AML-193 (cell line): Measurements from ENCODE around the gene CAMKK1.

ENCODE experiments used
- DNase-seq, 2 experiments: peaks; one replicate each; lab custom pipeline; 2025; lab: John Stamatoyannopoulos, UW

CAMKK1 gene

GRCh38 chr17:3918372-3919122 lies 25.7 kb upstream of the CAMKK1 start:
- no peak for DNase-seq

DNA sequence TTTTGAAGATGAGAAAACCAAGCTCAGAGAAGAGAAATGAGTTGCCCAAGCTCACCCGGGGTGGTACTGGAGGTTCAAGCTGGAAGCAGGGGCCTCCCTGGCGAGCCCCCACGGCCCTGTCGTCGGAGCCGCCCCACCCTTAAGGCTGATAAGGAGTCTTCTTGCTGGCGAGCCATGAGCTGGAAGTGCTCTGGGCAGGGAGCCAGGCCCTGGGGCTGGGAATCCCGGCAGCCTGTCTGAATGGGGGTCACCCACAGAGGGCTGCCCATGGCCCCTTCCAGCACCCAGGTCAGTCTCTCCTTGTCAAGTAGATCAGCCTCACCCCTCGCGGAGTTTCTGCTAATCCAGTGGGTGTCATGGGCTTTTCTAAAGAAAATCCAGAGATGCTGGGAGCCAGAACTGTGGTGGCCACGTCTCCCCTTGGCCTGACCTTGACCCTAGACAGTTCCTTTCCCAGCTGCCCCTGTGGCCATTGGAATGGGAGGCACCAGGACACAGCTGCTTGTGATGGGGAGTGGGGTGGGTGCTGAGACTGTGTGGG lies 24.6 kb upstream of the CAMKK1 start:
- DNase-seq: no peak

DNA sequence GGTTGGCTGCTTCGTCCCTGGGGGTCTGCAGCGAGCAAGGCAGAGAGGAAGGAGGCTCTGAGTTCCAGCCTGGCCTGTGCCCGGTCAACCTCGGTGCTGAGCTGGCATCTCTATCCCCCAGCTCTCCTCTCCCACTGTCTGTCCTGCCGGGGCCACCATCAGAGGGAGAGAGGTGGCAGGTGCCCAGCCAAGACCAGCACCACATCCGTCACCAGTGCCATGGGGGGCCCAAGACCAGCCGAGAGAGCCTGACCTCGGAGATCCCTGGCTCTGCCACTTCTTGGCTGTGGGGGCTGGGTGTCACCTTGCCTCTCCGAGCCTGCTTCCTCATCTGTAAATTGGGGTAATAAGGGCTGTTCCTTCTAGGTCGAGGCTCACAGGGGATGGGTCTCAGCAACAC lies 24.0 kb upstream of the CAMKK1 start:
- DNase-seq: no peak

- peak; percentile 58 to 74 for DNase-seq
Measured at GRCh38 chr17:3915995-3916696, 23.3 kb upstream of the CAMKK1 start, which contains the start of gene P2RX1. Gene P2RX1 (minus strand): TSS chr17:3916465. CDS start chr17:3916225, 240 bp downstream.

DNA sequence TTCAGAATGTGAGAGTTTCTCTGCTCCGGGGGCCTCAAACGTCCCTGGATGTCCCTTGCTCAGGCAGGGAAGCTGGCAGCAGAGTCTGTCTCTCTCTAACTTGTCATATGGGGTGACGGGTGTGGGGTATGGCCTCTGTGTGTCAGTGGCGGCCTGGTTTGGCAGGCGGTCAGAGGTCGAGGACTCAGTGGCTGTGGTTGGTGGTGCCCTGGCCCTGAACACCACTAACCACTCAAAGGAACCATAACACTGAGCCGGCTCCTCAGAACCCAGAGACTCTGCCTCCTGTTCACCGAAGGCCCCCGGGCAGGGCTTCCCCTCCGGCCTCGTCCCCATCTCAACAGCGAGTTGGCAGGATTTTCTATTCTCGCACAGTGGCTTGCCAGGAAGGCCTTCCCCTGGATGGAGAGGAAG lies 22.7 kb upstream of the CAMKK1 start:
- peak in 1 of 2 experiments; percentile 14 for DNase-seq

- DNase-seq: no peak
Measured at GRCh38 chr17:3914312-3914670, 21.4 kb upstream of the CAMKK1 start.

- DNase-seq: peak; percentile 36 to 51
Measured at GRCh38 chr17:3913531-3914311, 20.9 kb upstream of the CAMKK1 start.

DNA sequence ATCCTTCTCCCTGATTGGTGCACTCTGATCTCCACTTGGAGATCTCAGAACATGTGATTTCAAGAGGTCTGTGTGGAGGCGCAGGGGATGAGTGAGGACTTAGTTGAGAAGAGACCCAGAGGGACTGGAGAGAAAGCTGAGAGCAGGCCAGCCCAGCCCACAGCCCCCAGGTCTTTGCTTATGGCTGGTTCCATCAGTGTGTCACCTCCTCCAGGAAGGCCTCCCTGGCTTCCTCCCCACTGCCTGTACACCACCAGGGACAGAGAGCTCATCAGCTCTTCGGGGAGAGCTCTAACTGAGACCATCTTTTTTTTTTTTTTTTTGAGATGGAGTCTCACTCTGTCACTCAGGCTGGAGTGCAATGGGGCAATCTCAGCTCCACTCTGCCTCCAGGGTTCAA lies 20.0 kb upstream of the CAMKK1 start:
- no peak for DNase-seq

DNA sequence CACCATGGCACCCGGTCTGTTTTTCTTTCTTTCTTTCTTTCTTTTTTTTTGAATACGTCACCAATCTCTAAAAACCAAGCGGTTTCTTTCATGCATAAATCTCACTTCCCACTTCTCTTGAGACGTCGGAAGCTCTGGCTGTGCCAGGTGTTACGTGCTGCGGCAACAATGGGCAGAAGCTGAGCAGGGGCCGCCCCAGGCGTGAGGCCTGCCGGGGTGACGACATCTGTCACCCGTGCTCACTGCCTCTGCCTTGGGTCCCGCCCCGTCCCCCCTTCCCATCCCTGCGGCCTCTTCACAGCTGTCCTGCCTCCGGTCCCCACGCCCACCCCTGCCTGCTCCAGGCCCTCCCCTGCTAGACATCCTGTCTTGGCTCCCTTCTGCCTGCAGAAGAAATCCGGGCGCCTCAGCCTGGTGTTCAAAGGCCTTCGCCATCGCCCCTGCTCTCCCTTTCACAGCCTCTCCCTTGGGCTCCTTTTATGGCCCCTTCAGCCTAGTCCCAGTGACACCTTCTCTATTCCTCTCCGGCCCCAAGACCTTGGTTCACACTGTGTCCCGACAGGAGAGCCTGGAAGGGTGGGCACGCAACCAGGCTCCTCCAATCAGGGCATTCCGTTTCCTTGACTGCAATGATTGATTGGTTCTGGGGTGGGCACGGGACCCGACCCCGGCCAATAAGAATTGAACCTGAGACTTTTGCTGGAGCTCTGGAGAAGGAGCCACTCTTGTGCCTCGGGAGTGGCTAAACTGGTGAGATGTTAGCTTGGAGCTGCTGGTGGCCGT lies 18.6 kb upstream of the CAMKK1 start:
- DNase-seq: no peak

- no peak for DNase-seq
Measured at GRCh38 chr17:3910420-3911270, 17.8 kb upstream of the CAMKK1 start.

- no peak for DNase-seq
Measured at GRCh38 chr17:3909257-3909656, 16.4 kb upstream of the CAMKK1 start.

GRCh38 chr17:3907483-3908216 lies 14.8 kb upstream of the CAMKK1 start:
- DNase-seq: no peak

DNA sequence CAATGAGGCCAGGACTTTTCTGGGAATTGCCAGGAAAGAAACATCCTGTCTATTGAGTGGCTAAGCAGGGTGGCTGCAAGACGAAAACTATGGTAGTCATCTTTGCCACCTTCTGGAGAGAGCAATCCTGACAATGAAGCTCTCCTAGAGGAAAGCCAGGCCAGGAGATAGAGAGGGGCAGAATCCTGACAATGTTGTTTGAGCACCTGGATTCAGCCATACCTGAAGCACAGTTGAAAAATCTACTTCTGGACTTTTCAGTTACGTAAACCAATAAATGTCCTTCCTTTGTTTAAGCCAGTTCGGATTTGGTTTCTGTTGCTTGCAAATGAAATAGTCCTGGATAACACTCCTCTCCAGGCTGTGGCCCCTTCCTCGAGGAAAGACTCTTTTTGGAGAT lies 14.0 kb upstream of the CAMKK1 start:
- DNase-seq: no peak

DNA sequence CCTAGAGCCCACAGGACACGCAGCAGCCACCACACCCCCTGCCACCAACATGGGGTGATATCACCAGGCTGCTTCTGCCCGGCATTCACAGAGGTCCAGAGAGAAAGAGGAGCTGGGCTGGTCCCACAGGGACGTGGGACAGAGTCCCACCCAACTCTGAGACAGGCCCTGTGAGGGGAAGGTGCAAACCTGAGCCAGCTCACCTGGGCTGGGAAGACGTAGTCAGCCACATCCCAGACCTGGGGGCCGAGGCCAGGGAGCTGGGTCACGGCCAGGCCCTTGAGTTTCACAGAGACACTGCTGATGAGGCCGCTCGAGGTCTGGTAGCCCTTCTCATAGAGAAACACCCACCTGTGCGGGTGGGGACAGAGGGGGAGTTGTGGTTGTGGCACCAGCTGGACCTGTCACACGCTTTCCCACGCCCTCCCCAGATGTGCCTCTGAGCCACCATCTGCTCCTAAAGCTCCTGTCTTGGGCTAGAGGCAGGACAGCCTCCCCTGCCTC lies 12.2 kb upstream of the CAMKK1 start:
- DNase-seq: no peak

DNA sequence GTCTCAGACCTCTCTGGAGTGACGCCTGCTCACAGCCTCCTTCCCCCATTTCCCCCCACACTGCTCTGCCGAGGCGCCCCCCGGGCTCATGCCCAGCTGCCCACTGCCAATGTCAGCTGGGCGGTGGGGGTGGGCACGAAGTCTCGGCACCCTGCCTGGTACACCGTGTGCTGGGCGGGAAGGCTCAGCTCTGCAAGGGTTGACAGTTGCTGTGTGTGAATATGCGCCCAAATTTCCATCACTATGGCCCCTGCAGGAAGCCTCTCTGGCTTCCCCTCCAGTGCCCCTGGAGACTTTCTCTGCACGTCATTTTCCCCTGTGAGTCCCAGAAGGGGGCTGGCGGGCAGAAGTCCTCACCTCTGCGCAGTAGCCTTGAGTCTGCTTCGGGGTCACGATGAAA lies 11.6 kb upstream of the CAMKK1 start:
- no peak for DNase-seq

GRCh38 chr17:3903881-3904290 lies 11.0 kb upstream of the CAMKK1 start:
- DNase-seq: no peak

DNA sequence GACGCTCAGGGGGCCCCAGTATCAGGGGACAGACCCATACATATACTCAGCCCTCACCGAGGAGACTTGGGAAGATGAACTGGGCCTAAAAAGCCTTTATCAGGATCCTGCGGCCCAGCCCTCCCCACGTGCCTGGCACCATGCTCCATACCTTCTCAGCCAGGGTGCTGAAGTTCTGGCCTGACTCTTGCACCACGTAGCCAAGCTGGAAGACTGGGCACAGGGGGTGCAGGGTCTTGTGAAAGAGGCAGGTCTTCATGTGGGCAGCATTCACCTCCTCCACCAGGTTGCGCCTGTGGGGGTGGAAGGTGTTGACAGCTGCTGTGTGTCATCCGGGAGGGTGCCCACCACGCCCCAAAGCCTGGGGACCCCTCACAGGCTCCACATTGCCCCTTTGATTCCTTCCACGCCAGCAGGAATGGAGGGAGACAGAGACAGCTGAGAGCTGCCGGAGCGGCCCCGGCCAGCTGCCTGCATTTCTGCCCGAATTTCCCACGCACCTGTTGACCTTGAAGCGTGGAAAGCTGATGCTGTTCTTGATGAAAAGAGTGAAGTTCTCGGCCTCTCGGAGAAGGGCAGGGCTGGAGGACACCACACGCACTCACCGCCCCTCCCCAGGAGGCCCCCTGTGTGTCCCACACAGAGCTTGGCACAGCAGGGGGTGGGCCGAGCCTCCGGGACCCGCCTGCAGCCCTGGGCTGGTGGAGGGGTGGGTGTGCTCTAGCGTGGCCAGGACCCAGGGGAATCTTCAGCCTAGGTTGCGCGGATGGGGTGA lies 10.4 kb upstream of the CAMKK1 start:
- DNase-seq: no peak

GRCh38 chr17:3900646-3901045 lies 7.8 kb upstream of the CAMKK1 start:
- no peak for DNase-seq

GRCh38 chr17:3897731-3898130 lies 4.9 kb upstream of the CAMKK1 start:
- no peak for DNase-seq
